GM12891 (cell line): Measurements from ENCODE around the gene RNF222.

Experiments used
- DNase-seq: peaks from one replicate; pipeline ENCODE4 v3.0.0; 2011; ENCODE audit warnings: low spot score; ENCODE audit not compliant: insufficient read length
- FAIRE-seq: peaks from 2 replicates; lab custom pipeline; 2011; peaks lifted over from hg19 to GRCh38; lab: Jason Lieb, UNC
- PAX5 ChIP-seq: IDR thresholded peaks from 2 replicates; pipeline ENCODE4 v1.6.1; 2011; ENCODE audit warnings: low read length, moderate library complexity, mild to moderate bottlenecking; ENCODE audit not compliant: insufficient read depth, severe bottlenecking
- POLR2A ChIP-seq: IDR thresholded peaks from 2 replicates; pipeline ENCODE4 v1.6.1; 2011; ENCODE audit warnings: low read depth, low read length, control low read depth
- POLR2AphosphoS5 ChIP-seq: IDR thresholded peaks from 2 replicates; pipeline ENCODE4 v1.6.1; 2011; ENCODE audit warnings: low read depth, low read length, control low read depth
- POU2F2 ChIP-seq: IDR thresholded peaks from 2 replicates; pipeline ENCODE4 v1.6.1; 2011; ENCODE audit warnings: low read depth, mild to moderate bottlenecking, control low read depth, low read length, moderate library complexity
- SPI1 ChIP-seq: IDR thresholded peaks from 2 replicates; pipeline ENCODE4 v1.6.1; 2011; ENCODE audit warnings: low read depth, low read length, control low read depth
- TAF1 ChIP-seq: IDR thresholded peaks from 2 replicates; pipeline ENCODE4 v1.6.1; 2011; ENCODE audit warnings: low read depth, low read length, control low read depth

Gene RNF222

DNA sequence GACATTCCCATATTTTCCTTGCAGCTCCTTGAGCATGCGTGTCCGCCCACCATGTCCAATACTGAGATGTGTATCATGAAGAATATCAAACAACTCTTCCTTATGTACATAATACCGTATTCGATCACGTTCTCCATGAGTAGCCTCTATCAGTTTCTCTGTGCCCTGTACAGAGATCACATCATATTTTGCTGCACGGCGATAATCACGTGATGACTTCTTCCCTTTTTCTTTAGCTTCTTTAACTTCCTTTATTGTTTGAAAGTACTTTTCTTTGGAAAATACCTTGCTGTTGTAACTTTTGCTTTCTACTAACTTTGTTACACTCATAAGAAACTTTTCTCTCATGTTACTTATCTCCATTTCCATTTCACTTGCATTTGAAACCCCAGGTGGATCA, 27.7 kb downstream of the RNF222 start:
- FAIRE-seq (peak; percentile 5), DNase-seq (no peak)
- TF ChIP-seq POLR2AphosphoS5 = no peak
- TF ChIP-seq POU2F2 = no peak
- TF ChIP-seq TAF1 = no peak
- no peak for TF ChIP-seq SPI1
- TF ChIP-seq POLR2A = no peak
- no peak for TF ChIP-seq PAX5

GRCh38 chr17:8368193-8368592, 29.4 kb downstream of the RNF222 start:
- no peak for FAIRE-seq
- TF ChIP-seq PAX5 = no peak
- no peak for TF ChIP-seq POU2F2
- TF ChIP-seq TAF1 = no peak
- no peak for TF ChIP-seq POLR2A
- TF ChIP-seq SPI1 = no peak
- TF ChIP-seq POLR2AphosphoS5 = no peak
- DNase-seq = no peak

GRCh38 chr17:8366231-8366630, 31.4 kb downstream of the RNF222 start:
- no peak for DNase-seq
- TF ChIP-seq PAX5 (no peak), POLR2A (no peak), TAF1 (no peak), POLR2AphosphoS5 (no peak), POU2F2 (no peak), SPI1 (no peak)
- FAIRE-seq = no peak

DNA sequence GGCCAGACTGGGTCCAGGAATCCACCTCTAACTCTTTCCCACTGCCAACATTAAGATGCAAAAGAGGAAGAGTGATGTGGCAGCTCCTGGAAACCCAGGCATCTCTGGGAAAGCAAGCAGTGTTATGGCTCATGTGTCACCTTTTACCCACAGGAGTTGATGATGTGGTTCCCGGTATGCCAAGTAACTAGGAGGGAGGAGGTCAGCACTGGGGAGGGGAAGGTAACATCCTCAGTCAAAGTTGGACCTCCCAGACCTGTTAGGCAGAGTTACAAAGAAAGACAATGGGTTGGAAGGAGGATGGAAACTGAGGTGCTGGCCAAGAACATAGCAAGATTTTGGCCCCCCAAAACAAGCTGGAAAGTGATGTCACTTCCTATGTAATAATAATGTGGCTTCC, 32.5 kb downstream of the RNF222 start:
- FAIRE-seq (no peak), DNase-seq (no peak)
- TF ChIP-seq POLR2A = no peak
- no peak for TF ChIP-seq TAF1
- TF ChIP-seq POLR2AphosphoS5 = no peak
- no peak for TF ChIP-seq PAX5
- no peak for TF ChIP-seq POU2F2
- no peak for TF ChIP-seq SPI1

DNA sequence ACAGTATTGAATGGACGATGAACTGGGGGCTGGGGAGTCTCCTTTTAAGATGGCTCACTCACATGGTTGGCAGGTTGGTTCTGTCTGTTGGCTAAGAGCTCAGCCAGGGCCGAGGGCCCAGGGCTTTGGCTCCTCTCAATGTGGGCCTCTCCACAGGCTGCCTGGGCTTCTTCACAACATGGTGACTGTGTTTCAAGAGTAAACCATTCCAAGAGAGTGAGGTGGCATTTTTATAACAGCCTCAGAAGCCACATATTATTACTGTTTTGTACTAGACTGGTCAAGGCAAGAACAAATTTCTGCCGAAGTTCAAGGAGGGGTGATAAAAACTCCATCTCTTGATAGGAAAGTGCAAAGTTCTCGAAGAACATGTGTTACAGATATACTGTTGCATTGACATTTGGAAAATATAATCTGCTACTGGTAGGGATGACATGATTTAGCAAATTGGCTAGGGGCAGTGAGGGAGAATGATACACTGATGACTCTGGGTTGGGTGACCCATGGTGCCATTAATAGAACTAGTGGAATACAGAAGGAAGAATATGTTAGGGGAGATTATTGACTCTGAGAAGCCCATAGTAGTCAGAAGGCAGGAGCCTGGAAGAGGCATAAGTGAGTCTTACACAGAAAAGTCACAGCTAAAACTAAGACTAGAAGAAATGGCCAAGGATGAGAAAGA, 34.8 kb downstream of the RNF222 start:
- no peak for FAIRE-seq
- no peak for TF ChIP-seq TAF1
- TF ChIP-seq POLR2AphosphoS5 = no peak
- no peak for TF ChIP-seq SPI1
- TF ChIP-seq POLR2A = no peak
- no peak for TF ChIP-seq POU2F2
- no peak for TF ChIP-seq PAX5
- DNase-seq = no peak

DNA sequence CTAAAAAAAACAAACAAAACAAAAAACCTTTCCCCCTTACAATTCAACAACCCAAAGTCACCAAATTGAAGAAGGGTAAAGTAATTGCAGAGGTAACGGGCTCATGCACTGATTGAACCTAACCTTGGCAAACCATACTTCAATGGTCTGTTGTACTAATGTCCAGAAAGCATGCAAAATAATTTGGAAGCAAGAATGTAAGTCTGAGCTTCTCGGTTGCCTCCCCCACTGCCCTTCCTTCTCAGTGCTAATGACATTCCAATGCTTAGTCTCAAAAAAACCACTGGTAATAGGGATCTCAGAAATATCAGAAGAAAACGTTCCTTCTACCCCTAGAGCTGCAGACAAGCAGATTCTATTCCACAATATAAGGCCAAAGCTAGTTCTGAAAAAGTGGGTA, 36.9 kb downstream of the RNF222 start:
- TF ChIP-seq POLR2A = no peak
- no peak for TF ChIP-seq TAF1
- TF ChIP-seq POLR2AphosphoS5 = no peak
- no peak for TF ChIP-seq POU2F2
- no peak for TF ChIP-seq PAX5
- TF ChIP-seq SPI1 = no peak
- no peak for FAIRE-seq
- DNase-seq = no peak

DNA sequence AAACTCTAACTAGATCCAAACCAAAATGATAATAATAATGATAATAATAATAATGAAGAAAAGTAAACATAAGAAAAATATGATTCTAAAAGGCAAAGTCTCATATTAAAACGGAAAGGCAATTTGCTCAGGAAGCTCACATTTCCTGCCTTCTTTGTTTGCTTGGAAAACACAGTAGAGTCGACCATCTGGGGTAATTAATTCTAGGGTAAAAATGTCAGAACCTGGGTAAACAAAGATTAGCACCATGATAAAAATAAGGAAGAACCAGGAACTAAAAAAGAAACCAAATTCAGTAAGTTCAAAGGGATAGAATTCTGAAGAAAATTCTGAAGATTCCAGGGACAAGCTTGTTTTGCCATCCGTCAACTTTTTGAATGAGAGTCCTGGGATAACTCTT, 37.4 kb downstream of the RNF222 start:
- DNase-seq (no peak), FAIRE-seq (no peak)
- TF ChIP-seq POLR2AphosphoS5 (no peak), TAF1 (no peak), POLR2A (no peak), POU2F2 (no peak), PAX5 (no peak)

DNA sequence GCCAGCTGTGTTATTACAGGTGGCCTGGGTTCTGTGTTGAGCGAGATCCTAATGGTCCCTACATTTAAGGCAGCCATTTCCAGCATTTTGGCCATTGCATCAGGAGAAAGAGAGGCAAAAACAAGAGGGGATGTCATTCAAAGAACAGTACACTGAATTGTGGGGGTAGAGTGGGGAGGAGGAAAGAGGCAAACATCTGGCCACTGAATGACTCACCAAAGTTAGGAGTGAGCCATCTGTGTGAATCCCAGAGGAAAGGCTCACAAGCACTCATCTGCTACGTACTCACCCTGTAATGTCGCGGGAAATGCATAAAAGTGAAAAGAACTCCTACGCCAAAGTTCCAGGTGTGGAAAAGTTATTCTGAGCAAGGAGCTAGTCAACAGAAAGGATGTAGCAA, 37.9 kb downstream of the RNF222 start:
- FAIRE-seq (no peak), DNase-seq (no peak)
- no peak for TF ChIP-seq SPI1
- TF ChIP-seq POU2F2 = no peak
- no peak for TF ChIP-seq PAX5
- TF ChIP-seq POLR2A = no peak
- TF ChIP-seq TAF1 = no peak
- TF ChIP-seq POLR2AphosphoS5 = no peak

DNA sequence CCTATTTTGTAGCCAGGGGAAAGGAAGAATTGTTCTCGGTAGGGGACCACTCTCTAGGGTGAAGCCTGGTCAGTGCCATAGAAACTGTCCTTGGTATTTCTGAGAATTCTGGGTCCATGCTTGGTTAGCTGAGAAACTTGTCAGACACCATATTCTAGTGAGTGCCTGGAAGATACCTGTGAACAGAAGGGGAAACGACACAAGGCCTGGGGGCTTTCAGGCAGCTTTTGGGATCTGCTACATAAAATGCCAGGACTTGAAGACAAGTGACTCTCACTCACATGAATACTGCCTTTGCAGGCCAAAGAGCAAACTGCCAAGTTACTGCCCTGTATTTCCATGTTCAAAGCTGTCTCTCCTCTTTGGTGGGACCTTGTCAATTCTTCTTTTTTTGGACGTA, 39.7 kb downstream of the RNF222 start:
- TF ChIP-seq POLR2A = no peak
- TF ChIP-seq TAF1 = no peak
- no peak for TF ChIP-seq PAX5
- TF ChIP-seq POLR2AphosphoS5 = no peak
- no peak for TF ChIP-seq POU2F2
- TF ChIP-seq SPI1 = no peak
- DNase-seq (no peak), FAIRE-seq (no peak)
